Endothelial cell (in vitro differentiated cells): ENCODE data around the gene PLIN1. TPM values are rescaled to one million over a fixed set of nuclear protein-coding genes. Genes with fewer than 3 reads are reported as not detected.

Source experiments
- DNase-seq: peaks from one replicate; pipeline ENCODE4 v3.0.0; 2021; ENCODE audit warnings: low spot score
- H3K27ac Mint-ChIP-seq: one replicate; pipeline ENCODE4 v1.8.0; 2021; ENCODE audit warnings: mixed read lengths, inconsistent platforms; ENCODE audit not compliant: unreplicated experiment
- H3K27me3 Mint-ChIP-seq: one replicate; pipeline ENCODE4 v1.8.0; 2021; ENCODE audit warnings: mild to moderate bottlenecking, moderate library complexity, mixed read lengths, inconsistent platforms; ENCODE audit not compliant: unreplicated experiment
- H3K36me3 Mint-ChIP-seq: one replicate; pipeline ENCODE4 v1.8.0; 2021; ENCODE audit warnings: mild to moderate bottlenecking, low read depth, mixed read lengths, inconsistent platforms; ENCODE audit not compliant: unreplicated experiment
- H3K4me1 Mint-ChIP-seq: one replicate; pipeline ENCODE4 v1.8.0; 2021; ENCODE audit warnings: mild to moderate bottlenecking, mixed read lengths, inconsistent platforms; ENCODE audit not compliant: unreplicated experiment
- H3K4me3 Mint-ChIP-seq: one replicate; pipeline ENCODE4 v1.8.0; 2021; ENCODE audit warnings: mild to moderate bottlenecking, mixed read lengths, inconsistent platforms; ENCODE audit not compliant: unreplicated experiment
- H3K9me3 Mint-ChIP-seq: one replicate; pipeline ENCODE4 v1.8.0; 2021; ENCODE audit warnings: mixed read lengths, inconsistent platforms; ENCODE audit not compliant: unreplicated experiment
- total RNA-seq: library from RNA; stranded (reverse); fragmentation: NEBNext Ultra II Directional; extraction: Animal tissue kit (Norgen Biotek cat#: 25700); gene quantifications from one replicate; pipeline ENCODE4 v1.2.1, GENCODE V29; 2021; ENCODE audit not compliant: unreplicated experiment
- TF ChIP-seq, protein P1 (sequence below): fragments of 200-600 bp; sonication (generic); IDR thresholded peaks from one replicate; pipeline ENCODE4 v1.5.0; 2021; ENCODE audit warnings: antibody characterized with exemption; ENCODE audit not compliant: unreplicated experiment

PLIN1 gene
- total RNA-seq, 1 donor from 2014 or later, result 0.64 TPM

DNA sequence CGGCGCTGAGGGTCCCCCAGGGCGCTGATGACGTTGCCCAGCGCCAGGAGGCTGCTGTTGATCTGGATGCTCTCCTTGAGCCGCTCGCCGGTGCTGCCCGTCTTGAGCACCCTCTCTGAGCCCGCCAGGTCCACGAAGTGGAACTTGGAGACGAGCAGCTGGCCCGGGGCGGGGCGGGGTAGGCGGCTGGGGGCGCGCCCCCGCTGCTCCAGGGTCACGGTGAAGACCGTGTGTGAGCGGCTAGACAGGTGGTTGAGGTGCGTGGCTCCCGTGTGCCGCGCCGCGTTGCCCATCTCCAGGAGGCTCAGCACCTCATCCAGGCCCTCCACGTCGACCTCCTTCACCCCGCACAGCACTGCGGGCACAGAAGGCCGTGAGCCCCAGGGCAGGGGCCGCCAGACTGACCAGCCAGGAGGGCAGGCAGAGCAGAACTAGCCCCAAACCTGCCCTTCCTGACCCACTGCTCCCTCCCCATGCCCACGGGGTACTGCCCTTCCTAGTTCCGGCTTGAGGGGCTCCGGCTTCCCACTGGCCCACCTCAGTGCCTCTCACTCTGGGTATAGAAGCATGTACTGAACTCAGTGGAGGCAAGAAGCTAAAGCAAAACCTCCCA lies 30.0 kb downstream of the PLIN1 start:
- no peak overlapping the region for H3K4me3 Mint-ChIP-seq
- H3K4me1 Mint-ChIP-seq, result no peaks in the 10 kb centered on the region
- peaks cover 8% of the 10 kb centered on the region for H3K27me3 Mint-ChIP-seq
- no peak overlapping the region for H3K27ac Mint-ChIP-seq
- H3K9me3 Mint-ChIP-seq, result no peaks in the 10 kb centered on the region
- DNase-seq, result no peak
- peaks cover 10% of the 10 kb centered on the region for H3K36me3 Mint-ChIP-seq
- TF ChIP-seq, protein P1, sequence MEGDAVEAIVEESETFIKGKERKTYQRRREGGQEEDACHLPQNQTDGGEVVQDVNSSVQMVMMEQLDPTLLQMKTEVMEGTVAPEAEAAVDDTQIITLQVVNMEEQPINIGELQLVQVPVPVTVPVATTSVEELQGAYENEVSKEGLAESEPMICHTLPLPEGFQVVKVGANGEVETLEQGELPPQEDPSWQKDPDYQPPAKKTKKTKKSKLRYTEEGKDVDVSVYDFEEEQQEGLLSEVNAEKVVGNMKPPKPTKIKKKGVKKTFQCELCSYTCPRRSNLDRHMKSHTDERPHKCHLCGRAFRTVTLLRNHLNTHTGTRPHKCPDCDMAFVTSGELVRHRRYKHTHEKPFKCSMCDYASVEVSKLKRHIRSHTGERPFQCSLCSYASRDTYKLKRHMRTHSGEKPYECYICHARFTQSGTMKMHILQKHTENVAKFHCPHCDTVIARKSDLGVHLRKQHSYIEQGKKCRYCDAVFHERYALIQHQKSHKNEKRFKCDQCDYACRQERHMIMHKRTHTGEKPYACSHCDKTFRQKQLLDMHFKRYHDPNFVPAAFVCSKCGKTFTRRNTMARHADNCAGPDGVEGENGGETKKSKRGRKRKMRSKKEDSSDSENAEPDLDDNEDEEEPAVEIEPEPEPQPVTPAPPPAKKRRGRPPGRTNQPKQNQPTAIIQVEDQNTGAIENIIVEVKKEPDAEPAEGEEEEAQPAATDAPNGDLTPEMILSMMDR, result no peak

DNA sequence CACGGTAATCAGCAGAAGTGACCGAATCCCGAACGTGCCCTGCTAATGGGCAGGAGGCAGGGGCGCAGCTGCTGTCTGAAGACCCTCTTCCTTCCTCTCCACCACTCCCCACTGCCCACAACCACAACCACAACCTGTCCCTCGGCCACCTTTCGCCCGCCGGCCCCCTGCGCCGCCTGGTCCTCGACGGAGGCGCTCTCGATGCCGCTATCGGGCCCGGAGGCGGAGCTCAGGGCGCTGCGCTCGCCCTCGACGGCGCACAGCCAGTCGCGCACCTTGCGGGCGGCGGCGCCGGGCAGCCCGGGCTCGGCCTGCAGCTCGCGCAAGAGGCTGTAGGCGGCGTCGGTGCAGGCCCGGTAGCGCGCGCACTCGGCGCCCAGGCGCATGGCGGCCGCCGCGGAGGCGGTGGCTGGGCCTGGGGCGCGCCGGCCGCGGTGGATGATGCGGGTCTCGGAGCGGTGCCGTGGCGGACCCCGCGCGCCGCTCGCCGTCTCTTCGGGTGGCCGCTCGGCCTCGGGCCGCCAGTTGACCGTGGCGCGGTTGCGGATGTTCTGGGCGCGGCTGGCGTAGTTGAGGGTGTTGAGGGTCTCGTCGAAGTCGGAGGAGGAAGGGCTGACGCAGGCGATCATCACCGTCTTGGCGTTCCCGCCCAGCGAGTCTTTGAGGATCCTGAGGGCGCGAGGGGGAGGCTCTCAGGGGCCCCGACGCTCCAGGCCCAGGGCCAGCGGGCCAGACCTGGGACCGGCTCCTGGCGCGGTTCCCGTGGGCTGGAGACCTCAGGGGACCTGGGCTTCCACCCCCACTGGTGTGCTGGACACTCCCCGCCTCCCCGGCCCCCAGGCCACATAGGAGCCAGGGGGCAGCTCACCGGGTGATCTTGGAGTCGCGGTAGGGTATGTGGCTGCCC lies 30.8 kb downstream of the PLIN1 start:
- peaks cover 8% of the 10 kb centered on the region for H3K27me3 Mint-ChIP-seq
- peak overlapping the region; percentile 65 for H3K4me3 Mint-ChIP-seq
- no peak overlapping the region for H3K27ac Mint-ChIP-seq
- H3K4me1 Mint-ChIP-seq, result no peaks in the 10 kb centered on the region
- TF ChIP-seq, protein P1, result no peak
- DNase-seq, result no peak
- H3K36me3 Mint-ChIP-seq, result peaks cover 14% of the 10 kb centered on the region
- no peaks in the 10 kb centered on the region for H3K9me3 Mint-ChIP-seq

DNA sequence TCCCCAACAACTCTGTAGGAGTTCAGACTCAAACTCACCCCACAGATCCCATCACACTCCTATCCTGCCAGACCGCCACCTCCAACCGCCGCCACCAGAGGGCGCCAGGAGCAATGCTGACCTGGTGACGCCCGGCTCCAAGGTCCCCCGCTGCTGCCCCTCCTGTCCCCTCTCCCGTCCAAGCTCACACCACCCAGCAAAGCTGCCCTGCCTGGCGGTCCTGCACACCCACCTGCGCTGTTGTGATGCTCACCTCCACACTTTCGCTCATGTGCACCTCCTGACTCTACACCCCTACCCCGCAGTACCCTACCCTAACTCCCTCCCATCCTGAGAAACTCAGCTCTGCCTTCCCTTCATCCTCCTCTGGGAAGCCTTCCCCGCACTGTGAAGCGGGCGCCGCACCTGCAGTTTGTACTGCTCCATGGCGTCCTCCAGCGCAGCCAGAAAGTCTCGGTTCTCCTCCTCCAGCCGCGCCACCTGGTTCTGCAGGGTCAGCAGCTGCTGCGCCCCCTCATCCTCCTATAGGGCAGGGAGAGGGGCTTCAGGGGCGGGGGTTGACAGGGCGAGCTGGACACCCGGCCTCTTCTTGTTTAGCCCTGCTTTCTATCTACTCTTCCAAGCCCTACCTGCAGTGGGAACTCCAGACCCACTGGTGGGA lies 31.8 kb downstream of the PLIN1 start:
- TF ChIP-seq, protein P1, result peak; percentile 80
- peak; percentile 94 for DNase-seq
- Mint-ChIP-seq H3K9me3 (no peaks in the 10 kb centered on the region), H3K4me1 (no peaks in the 10 kb centered on the region), H3K27me3 (peaks cover 8% of the 10 kb centered on the region), H3K27ac (no peak overlapping the region), H3K4me3 (peak overlapping the region; percentile 65), H3K36me3 (peaks cover 14% of the 10 kb centered on the region)

DNA sequence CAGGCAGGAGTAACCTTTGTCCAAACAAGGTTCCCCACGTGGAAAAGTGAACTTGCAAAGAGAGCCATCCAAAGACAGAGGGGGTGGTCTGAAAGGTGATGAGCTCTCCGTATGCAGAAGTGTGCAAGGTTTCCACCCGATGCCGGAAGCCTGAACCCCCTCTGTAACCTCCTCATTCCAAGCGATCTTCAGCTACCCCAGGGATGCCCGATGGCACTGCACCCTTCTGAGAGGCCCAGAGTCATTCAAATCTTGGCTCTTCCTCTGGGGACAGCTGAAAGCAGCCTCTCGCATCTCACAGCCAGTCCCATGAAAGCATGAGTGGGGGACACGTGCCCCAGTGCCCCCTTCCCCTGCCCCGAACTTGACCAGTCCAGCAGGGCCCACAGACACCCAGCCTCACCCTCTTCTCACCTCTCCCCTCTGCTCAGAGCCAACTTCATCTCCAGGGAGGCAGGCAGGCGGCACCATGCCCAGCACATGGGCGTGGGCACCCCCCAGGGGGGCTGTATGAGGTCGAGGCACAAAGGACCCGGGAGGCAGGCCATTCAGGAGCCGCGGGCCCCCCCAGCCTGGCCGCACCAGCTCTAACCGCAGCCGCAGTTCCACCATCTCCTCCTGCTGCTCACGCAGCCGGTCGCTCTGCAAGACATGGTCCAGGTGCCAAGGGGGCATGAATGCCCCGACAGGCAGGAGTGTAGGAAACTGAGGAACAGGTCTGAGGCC lies 32.6 kb downstream of the PLIN1 start:
- H3K9me3 Mint-ChIP-seq, result no peaks in the 10 kb centered on the region
- H3K4me3 Mint-ChIP-seq, result no peak overlapping the region
- H3K27ac Mint-ChIP-seq, result no peak overlapping the region
- TF ChIP-seq, protein P1, result no peak
- H3K4me1 Mint-ChIP-seq, result no peaks in the 10 kb centered on the region
- DNase-seq, result no peak
- peaks cover 8% of the 10 kb centered on the region for H3K27me3 Mint-ChIP-seq
- peaks cover 13% of the 10 kb centered on the region for H3K36me3 Mint-ChIP-seq
